Panc1 (cell line): ENCODE measurements around the gene KIAA0586.

Experiments
- POLR2AphosphoS5 ChIP-seq: IDR thresholded peaks from 2 replicates; pipeline ENCODE4 v1.6.1; 2012; ENCODE audit warnings: mild to moderate bottlenecking, low read depth, low read length, moderate library complexity
- TCF7L2 ChIP-seq: IDR thresholded peaks from 2 replicates; pipeline ENCODE4 v1.6.1; 2011; ENCODE audit warnings: mild to moderate bottlenecking, low read depth, low read length, inconsistent platforms
- TF ChIP-seq, protein P1 (sequence below): fragments of 450-650 bp; IDR thresholded peaks from 2 replicates; pipeline ENCODE4 v1.5.1; 2017; ENCODE audit warnings: mild to moderate bottlenecking

GRCh38 chr14:58535044-58535443 is 107.5 kb downstream of the KIAA0586 start:
- TF ChIP-seq, protein P1, sequence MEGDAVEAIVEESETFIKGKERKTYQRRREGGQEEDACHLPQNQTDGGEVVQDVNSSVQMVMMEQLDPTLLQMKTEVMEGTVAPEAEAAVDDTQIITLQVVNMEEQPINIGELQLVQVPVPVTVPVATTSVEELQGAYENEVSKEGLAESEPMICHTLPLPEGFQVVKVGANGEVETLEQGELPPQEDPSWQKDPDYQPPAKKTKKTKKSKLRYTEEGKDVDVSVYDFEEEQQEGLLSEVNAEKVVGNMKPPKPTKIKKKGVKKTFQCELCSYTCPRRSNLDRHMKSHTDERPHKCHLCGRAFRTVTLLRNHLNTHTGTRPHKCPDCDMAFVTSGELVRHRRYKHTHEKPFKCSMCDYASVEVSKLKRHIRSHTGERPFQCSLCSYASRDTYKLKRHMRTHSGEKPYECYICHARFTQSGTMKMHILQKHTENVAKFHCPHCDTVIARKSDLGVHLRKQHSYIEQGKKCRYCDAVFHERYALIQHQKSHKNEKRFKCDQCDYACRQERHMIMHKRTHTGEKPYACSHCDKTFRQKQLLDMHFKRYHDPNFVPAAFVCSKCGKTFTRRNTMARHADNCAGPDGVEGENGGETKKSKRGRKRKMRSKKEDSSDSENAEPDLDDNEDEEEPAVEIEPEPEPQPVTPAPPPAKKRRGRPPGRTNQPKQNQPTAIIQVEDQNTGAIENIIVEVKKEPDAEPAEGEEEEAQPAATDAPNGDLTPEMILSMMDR: no peak
- TF ChIP-seq TCF7L2 (no peak), POLR2AphosphoS5 (no peak)
